Measurements from ENCODE around the gene EQTN. TPM values are rescaled to one million over a fixed set of nuclear protein-coding genes. Genes with fewer than 3 reads are reported as not detected.

Gene EQTN
- total and polyA plus RNA-seq, 2 experiments from 2014 or later = not detected

GRCh38 chr9:27311184-27311583 is 14.2 kb upstream of the EQTN start:
- Histone ChIP-seq H2AFZ (no peak overlapping the region), H4K20me1 (ENCODE audit: insufficient read depth) (no peaks in the 10 kb centered on the region), H3K27me3 (replicated peaks; ENCODE audit: insufficient read depth) (peaks cover 6% of the 10 kb centered on the region; the same call in 1 of the 2 replicates), H3K9me3 (ENCODE audit: low read depth) (no peaks in the 10 kb centered on the region), H3K36me3 (ENCODE audit: low read depth) (no peaks in the 10 kb centered on the region), H3K4me1 (ENCODE audit: insufficient read depth) (no peaks in the 10 kb centered on the region), H3K4me2 (ENCODE audit: unreplicated experiment) (no peak overlapping the region), H3K27ac (no peak overlapping the region), H3K9ac (no peak overlapping the region), H3K4me3 (no peak overlapping the region), H3K9me2 (ENCODE audit: insufficient read depth) (no peaks in the 10 kb centered on the region), H3F3A (ENCODE audit: insufficient read depth) (no peaks in the 10 kb centered on the region), H3K79me2 (ENCODE audit: insufficient read depth) (no peaks in the 10 kb centered on the region)
- in situ Hi-C loops (cut with MboI) = no loop called here
- 41 to 43% methylated on average over 2 of the region's 2 CpGs for WGBS, 2 experiments (ENCODE audit: low coverage in 1 of 2, low lambda C conversion rate in 2 of 2, missing lambda C conversion rate in 2 of 2)
- DNase-seq = no peak
- TF ChIP-seq EZH2phosphoT487 (IDR thresholded peaks at IDR 0.05; ENCODE audit: insufficient read depth, low read depth) (no peak), EZH2 (IDR thresholded peaks at IDR 0.05; ENCODE audit: insufficient read depth, poor library complexity, severe bottlenecking) (no peak)

- Histone ChIP-seq H3K4me2 (ENCODE audit: unreplicated experiment) (no peak overlapping the region), H3K4me1 (ENCODE audit: insufficient read depth) (no peaks in the 10 kb centered on the region), H3K36me3 (ENCODE audit: low read depth) (no peaks in the 10 kb centered on the region), H3K27me3 (replicated peaks; ENCODE audit: insufficient read depth) (peaks cover 6% of the 10 kb centered on the region; the same call in 1 of the 2 replicates), H3K27ac (no peak overlapping the region), H3K9me3 (ENCODE audit: low read depth) (no peaks in the 10 kb centered on the region), H4K20me1 (ENCODE audit: insufficient read depth) (no peaks in the 10 kb centered on the region), H3K4me3 (no peak overlapping the region), H3K9ac (no peak overlapping the region), H3K9me2 (ENCODE audit: insufficient read depth) (no peaks in the 10 kb centered on the region), H3K79me2 (ENCODE audit: insufficient read depth) (no peaks in the 10 kb centered on the region), H3F3A (ENCODE audit: insufficient read depth) (no peaks in the 10 kb centered on the region), H2AFZ (no peak overlapping the region)
- no peak for DNase-seq
- WGBS, 2 experiments (ENCODE audit: low coverage in 1 of 2, low lambda C conversion rate in 2 of 2, missing lambda C conversion rate in 2 of 2) = 35 to 40% methylated on average over 2 of the region's 2 CpGs
- TF ChIP-seq EZH2 (IDR thresholded peaks at IDR 0.05; ENCODE audit: insufficient read depth, poor library complexity, severe bottlenecking) = no peak
- no peak for TF ChIP-seq EZH2phosphoT487 (IDR thresholded peaks at IDR 0.05; ENCODE audit: insufficient read depth, low read depth)
- in situ Hi-C loops (cut with MboI) = no loop called here
Measured at GRCh38 chr9:27310582-27310981, 13.6 kb upstream of the EQTN start.

GRCh38 chr9:27308691-27309390 is 11.9 kb upstream of the EQTN start:
- H3K27me3 ChIP-seq (replicated peaks; ENCODE audit: insufficient read depth) = 0 out of 2 replicates have a peak, but pooled peaks cover 9% of the 10 kb centered on the region
- in situ Hi-C loops (cut with MboI) = no loop called here
- no peak overlapping the region for H3K4me2 ChIP-seq (ENCODE audit: unreplicated experiment)
- H3K9me3 ChIP-seq (ENCODE audit: low read depth) = no peaks in the 10 kb centered on the region
- no peak overlapping the region for H3K27ac ChIP-seq
- 45 to 51% methylated on average over 4 of the region's 4 CpGs for WGBS, 2 experiments (ENCODE audit: low coverage in 1 of 2, low lambda C conversion rate in 2 of 2, missing lambda C conversion rate in 2 of 2)
- H3K4me3 ChIP-seq = no peak overlapping the region
- no peaks in the 10 kb centered on the region for H3K79me2 ChIP-seq (ENCODE audit: insufficient read depth)
- H3K36me3 ChIP-seq (ENCODE audit: low read depth) = no peaks in the 10 kb centered on the region
- no peak overlapping the region for H3K9ac ChIP-seq
- H2AFZ ChIP-seq = no peak overlapping the region
- H3K4me1 ChIP-seq (ENCODE audit: insufficient read depth) = no peaks in the 10 kb centered on the region
- H3K9me2 ChIP-seq (ENCODE audit: insufficient read depth) = no peaks in the 10 kb centered on the region
- DNase-seq = no peak
- TF ChIP-seq EZH2 (IDR thresholded peaks at IDR 0.05; ENCODE audit: insufficient read depth, poor library complexity, severe bottlenecking) (no peak), EZH2phosphoT487 (IDR thresholded peaks at IDR 0.05; ENCODE audit: insufficient read depth, low read depth) (no peak)
- no peaks in the 10 kb centered on the region for H3F3A ChIP-seq (ENCODE audit: insufficient read depth)
- no peaks in the 10 kb centered on the region for H4K20me1 ChIP-seq (ENCODE audit: insufficient read depth)

GRCh38 chr9:27304521-27304920 is 7.6 kb upstream of the EQTN start:
- H3K4me1 ChIP-seq (ENCODE audit: insufficient read depth) = peaks cover 3% of the 10 kb centered on the region; the same call in 1 of the 2 replicates
- WGBS, 2 experiments (ENCODE audit: low coverage in 1 of 2, low lambda C conversion rate in 2 of 2, missing lambda C conversion rate in 2 of 2) = 70 to 84% methylated on average over 1 of the region's 1 CpG
- H4K20me1 ChIP-seq (ENCODE audit: insufficient read depth) = no peaks in the 10 kb centered on the region
- no peak for TF ChIP-seq EZH2 (IDR thresholded peaks at IDR 0.05; ENCODE audit: insufficient read depth, poor library complexity, severe bottlenecking)
- TF ChIP-seq EZH2phosphoT487 (IDR thresholded peaks at IDR 0.05; ENCODE audit: insufficient read depth, low read depth) = no peak
- H3K9me3 ChIP-seq (ENCODE audit: low read depth) = no peaks in the 10 kb centered on the region
- no peaks in the 10 kb centered on the region for H3F3A ChIP-seq (ENCODE audit: insufficient read depth)
- in situ Hi-C loops (cut with MboI) = no loop called here
- 0 out of 2 replicates have a peak, but pooled peaks cover 3% of the 10 kb centered on the region for H3K27me3 ChIP-seq (replicated peaks; ENCODE audit: insufficient read depth)
- no peak overlapping the region for H3K9ac ChIP-seq
- no peak overlapping the region for H2AFZ ChIP-seq
- H3K27ac ChIP-seq = no peak overlapping the region
- no peaks in the 10 kb centered on the region for H3K79me2 ChIP-seq (ENCODE audit: insufficient read depth)
- H3K4me3 ChIP-seq = no peak overlapping the region
- no peaks in the 10 kb centered on the region for H3K36me3 ChIP-seq (ENCODE audit: low read depth)
- DNase-seq = no peak
- no peak overlapping the region for H3K4me2 ChIP-seq (ENCODE audit: unreplicated experiment)
- no peaks in the 10 kb centered on the region for H3K9me2 ChIP-seq (ENCODE audit: insufficient read depth)
